ENCODE results near the gene SBF2. TPM values are rescaled to one million over a fixed set of nuclear protein-coding genes. Genes with fewer than 3 reads are reported as not detected.
A peak's percentile ranks its signal among the peaks of the same experiment; 100 is the strongest.

Gene SBF2
- total and polyA plus RNA-seq, 9 of the 15 experiments (the other 6 are each of a cell fraction or from before 2014, with no cell fraction given) = 0.80 to 9.5 (median 5.0) TPM

DNA sequence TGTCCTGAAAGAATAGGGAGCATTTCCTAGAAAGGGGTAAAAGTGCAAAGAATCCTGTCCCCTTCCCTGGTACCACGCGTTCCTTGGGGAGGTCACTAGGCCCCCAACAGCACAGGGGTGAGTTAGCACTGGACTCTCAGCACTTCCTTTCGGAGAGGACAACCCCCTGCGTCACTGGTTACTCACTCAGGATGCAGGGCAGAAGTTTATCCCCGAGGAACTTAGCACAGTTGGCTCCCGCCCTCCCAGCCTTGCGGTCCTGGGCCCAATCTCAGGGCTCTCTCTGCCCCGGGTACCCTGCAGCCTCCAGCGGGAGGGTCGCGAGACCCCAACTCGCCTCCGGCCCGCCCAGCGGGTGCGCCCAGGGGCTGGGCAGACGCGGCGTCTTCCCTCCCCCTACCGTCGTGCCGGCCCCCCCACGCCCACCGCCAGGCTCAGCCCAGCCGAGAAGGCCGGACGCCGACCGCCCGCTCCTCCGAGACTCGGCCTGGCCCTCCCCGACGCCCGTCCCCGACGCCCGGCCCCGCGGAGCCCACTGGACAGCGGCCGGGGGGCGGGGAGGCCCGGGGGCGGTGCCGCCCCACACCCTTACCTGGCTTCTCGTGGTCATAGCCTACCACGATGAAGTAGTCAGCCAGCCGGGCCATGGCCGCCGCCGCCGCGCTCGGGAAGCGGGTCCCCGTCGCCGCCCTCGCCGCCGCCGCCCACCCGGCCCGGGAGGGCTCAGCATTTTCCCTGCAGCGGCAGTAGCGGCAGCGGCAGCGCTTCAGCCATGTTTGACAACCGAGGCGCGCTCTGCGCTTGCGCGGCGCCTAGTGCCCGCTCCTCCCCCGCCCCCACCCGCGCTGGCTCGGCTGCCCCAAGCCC is at the start of gene SBF2 (continued):
- TF ChIP-seq SNRNP70 (optimal IDR thresholded peaks at IDR 0.05; ENCODE audit: low read depth, low read length) (no peak), SMARCA4 (IDR thresholded peaks at IDR 0.05) (no peak), ZNF165 (CRISPR knock-in tag; IDR thresholded peaks at IDR 0.05; ENCODE audit: borderline replicate concordance) (no peak), ARID4B (CRISPR knock-in tag; IDR thresholded peaks at IDR 0.05) (peak; percentile 48; the same call in 1 of the 2 replicates), ZKSCAN1 (IDR thresholded peaks at IDR 0.05; ENCODE audit: low read depth, low read length) (no peak), ZNF445 (CRISPR knock-in tag; IDR thresholded peaks at IDR 0.05; ENCODE audit: low read depth) (no peak)
- TF ChIP-seq, protein P1, sequence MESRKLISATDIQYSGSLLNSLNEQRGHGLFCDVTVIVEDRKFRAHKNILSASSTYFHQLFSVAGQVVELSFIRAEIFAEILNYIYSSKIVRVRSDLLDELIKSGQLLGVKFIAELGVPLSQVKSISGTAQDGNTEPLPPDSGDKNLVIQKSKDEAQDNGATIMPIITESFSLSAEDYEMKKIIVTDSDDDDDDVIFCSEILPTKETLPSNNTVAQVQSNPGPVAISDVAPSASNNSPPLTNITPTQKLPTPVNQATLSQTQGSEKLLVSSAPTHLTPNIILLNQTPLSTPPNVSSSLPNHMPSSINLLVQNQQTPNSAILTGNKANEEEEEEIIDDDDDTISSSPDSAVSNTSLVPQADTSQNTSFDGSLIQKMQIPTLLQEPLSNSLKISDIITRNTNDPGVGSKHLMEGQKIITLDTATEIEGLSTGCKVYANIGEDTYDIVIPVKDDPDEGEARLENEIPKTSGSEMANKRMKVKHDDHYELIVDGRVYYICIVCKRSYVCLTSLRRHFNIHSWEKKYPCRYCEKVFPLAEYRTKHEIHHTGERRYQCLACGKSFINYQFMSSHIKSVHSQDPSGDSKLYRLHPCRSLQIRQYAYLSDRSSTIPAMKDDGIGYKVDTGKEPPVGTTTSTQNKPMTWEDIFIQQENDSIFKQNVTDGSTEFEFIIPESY (CRISPR knock-in tag; IDR thresholded peaks at IDR 0.05) = no peak
- TF ChIP-seq, protein P2, sequence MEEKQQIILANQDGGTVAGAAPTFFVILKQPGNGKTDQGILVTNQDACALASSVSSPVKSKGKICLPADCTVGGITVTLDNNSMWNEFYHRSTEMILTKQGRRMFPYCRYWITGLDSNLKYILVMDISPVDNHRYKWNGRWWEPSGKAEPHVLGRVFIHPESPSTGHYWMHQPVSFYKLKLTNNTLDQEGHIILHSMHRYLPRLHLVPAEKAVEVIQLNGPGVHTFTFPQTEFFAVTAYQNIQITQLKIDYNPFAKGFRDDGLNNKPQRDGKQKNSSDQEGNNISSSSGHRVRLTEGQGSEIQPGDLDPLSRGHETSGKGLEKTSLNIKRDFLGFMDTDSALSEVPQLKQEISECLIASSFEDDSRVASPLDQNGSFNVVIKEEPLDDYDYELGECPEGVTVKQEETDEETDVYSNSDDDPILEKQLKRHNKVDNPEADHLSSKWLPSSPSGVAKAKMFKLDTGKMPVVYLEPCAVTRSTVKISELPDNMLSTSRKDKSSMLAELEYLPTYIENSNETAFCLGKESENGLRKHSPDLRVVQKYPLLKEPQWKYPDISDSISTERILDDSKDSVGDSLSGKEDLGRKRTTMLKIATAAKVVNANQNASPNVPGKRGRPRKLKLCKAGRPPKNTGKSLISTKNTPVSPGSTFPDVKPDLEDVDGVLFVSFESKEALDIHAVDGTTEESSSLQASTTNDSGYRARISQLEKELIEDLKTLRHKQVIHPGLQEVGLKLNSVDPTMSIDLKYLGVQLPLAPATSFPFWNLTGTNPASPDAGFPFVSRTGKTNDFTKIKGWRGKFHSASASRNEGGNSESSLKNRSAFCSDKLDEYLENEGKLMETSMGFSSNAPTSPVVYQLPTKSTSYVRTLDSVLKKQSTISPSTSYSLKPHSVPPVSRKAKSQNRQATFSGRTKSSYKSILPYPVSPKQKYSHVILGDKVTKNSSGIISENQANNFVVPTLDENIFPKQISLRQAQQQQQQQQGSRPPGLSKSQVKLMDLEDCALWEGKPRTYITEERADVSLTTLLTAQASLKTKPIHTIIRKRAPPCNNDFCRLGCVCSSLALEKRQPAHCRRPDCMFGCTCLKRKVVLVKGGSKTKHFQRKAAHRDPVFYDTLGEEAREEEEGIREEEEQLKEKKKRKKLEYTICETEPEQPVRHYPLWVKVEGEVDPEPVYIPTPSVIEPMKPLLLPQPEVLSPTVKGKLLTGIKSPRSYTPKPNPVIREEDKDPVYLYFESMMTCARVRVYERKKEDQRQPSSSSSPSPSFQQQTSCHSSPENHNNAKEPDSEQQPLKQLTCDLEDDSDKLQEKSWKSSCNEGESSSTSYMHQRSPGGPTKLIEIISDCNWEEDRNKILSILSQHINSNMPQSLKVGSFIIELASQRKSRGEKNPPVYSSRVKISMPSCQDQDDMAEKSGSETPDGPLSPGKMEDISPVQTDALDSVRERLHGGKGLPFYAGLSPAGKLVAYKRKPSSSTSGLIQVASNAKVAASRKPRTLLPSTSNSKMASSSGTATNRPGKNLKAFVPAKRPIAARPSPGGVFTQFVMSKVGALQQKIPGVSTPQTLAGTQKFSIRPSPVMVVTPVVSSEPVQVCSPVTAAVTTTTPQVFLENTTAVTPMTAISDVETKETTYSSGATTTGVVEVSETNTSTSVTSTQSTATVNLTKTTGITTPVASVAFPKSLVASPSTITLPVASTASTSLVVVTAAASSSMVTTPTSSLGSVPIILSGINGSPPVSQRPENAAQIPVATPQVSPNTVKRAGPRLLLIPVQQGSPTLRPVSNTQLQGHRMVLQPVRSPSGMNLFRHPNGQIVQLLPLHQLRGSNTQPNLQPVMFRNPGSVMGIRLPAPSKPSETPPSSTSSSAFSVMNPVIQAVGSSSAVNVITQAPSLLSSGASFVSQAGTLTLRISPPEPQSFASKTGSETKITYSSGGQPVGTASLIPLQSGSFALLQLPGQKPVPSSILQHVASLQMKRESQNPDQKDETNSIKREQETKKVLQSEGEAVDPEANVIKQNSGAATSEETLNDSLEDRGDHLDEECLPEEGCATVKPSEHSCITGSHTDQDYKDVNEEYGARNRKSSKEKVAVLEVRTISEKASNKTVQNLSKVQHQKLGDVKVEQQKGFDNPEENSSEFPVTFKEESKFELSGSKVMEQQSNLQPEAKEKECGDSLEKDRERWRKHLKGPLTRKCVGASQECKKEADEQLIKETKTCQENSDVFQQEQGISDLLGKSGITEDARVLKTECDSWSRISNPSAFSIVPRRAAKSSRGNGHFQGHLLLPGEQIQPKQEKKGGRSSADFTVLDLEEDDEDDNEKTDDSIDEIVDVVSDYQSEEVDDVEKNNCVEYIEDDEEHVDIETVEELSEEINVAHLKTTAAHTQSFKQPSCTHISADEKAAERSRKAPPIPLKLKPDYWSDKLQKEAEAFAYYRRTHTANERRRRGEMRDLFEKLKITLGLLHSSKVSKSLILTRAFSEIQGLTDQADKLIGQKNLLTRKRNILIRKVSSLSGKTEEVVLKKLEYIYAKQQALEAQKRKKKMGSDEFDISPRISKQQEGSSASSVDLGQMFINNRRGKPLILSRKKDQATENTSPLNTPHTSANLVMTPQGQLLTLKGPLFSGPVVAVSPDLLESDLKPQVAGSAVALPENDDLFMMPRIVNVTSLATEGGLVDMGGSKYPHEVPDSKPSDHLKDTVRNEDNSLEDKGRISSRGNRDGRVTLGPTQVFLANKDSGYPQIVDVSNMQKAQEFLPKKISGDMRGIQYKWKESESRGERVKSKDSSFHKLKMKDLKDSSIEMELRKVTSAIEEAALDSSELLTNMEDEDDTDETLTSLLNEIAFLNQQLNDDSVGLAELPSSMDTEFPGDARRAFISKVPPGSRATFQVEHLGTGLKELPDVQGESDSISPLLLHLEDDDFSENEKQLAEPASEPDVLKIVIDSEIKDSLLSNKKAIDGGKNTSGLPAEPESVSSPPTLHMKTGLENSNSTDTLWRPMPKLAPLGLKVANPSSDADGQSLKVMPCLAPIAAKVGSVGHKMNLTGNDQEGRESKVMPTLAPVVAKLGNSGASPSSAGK (IDR thresholded peaks at IDR 0.05) = no peak
